Esophagus muscularis mucosa (tissue), 4 donors: ENCODE results near the gene TCAP. TPM values are rescaled to one million over a fixed set of nuclear protein-coding genes. Genes with fewer than 3 reads are reported as not detected.

ENCODE experiments used
- DNase-seq: peaks from one replicate; pipeline ENCODE4 v3.0.0-alpha.2; 2017; ENCODE audit errors: extremely low spot score
- H3K27ac ChIP-seq, 4 donors: fragments of 200-600 bp; sonication (generic); replicated peaks in 1 of 4; 1 replicate in 3 of 4; 2 replicates in 1 of 4; pipeline ENCODE4 v1.5.1; 2016 to 2019; ENCODE audit warnings: mild to moderate bottlenecking in 1 of 4
- H3K27me3 ChIP-seq, 4 donors: fragments of 200-600 bp; sonication (generic); one replicate each; pipeline versions ENCODE4 v1.5.1 to v1.6.0; 2016 to 2019
- H3K36me3 ChIP-seq, 4 donors: fragments of 200-600 bp; sonication (generic); one replicate each; pipeline ENCODE4 v1.5.1; 2016 to 2019
- H3K4me1 ChIP-seq, 4 donors: fragments of 200-600 bp; sonication (generic); one replicate each; pipeline ENCODE4 v1.5.1; 2016 to 2019
- H3K4me3 ChIP-seq, 4 donors: fragments of 200-600 bp; sonication (generic); 1 replicate in 2 of 4; 2 replicates in 2 of 4; pipeline ENCODE4 v1.5.1; 2016 to 2019; ENCODE audit warnings: mild to moderate bottlenecking in 4 of 4, moderate library complexity in 1 of 4
- H3K9me3 ChIP-seq, 4 donors: fragments of 200-600 bp; sonication (generic); 1 replicate in 3 of 4; 2 replicates in 1 of 4; pipeline ENCODE4 v1.5.1; 2016 to 2019
- CTCF ChIP-seq, 3 experiments: fragments of 200-600 bp in 2 of 3; fragments of 450-650 bp in 1 of 3; sonication (generic) in 2 of 3; IDR thresholded peaks; one replicate each; pipeline ENCODE4 v1.5.1; 2017 to 2019; ENCODE audit warnings: antibody characterized with exemption in 3 of 3, mild to moderate bottlenecking in 2 of 3, moderate library complexity in 1 of 3
- EP300 ChIP-seq: sonication (generic); formaldehyde crosslinking; IDR thresholded peaks from one replicate; pipeline ENCODE4 v1.6.1; 2017; ENCODE audit warnings: antibody characterized with exemption
- POLR2A ChIP-seq: fragments of 450-650 bp; IDR thresholded peaks from one replicate; pipeline ENCODE4 v1.6.1; 2017; ENCODE audit warnings: antibody characterized with exemption, moderate library complexity, mild to moderate bottlenecking, low read depth
- POLR2AphosphoS5 ChIP-seq, 2 donors: sonication (generic); formaldehyde crosslinking; IDR thresholded peaks; one replicate each; pipeline ENCODE4 v1.6.1; 2017; ENCODE audit warnings: antibody characterized with exemption in 2 of 2
- WGBS: methylation state at CpG from one replicate; pipeline ENCODE4 v1.1.5; 2018; 5-methylcytosine and 5-hydroxymethylcytosine counted together
- intact Hi-C: fragments of 100-400 bp; cut with DNase I; formaldehyde crosslinking; loops from one replicate; pipeline ENCODE4 v1.15.1; 2023
- total RNA-seq, 4 donors: library from RNA; depleted of rRNA; stranded (reverse); fragments of >200 nt; gene quantifications; one replicate each; pipeline versions ENCODE4 v1.1.0 to v1.2.1, GENCODE V29; 2016

Gene TCAP
- total RNA-seq, 4 donors from 2014 or later, result 0.99 to 2.1 (median 1.3) TPM

- no peak overlapping the region for H3K27ac ChIP-seq
- H3K27me3 ChIP-seq, result no peaks in the 10 kb centered on the region
- TF ChIP-seq CTCF (IDR thresholded peaks at IDR 0.05) (no peak), POLR2A (no peak), POLR2AphosphoS5 (IDR thresholded peaks at IDR 0.05) (no peak), EP300 (no peak)
- H3K4me1 ChIP-seq, result peaks cover 6 to 38% (median 30%) of the 10 kb centered on the region in 4 donors
- no peaks in the 10 kb centered on the region for H3K9me3 ChIP-seq
- WGBS, result 88% methylated on average over 5 of the region's 5 CpGs
- no peak for DNase-seq
- H3K4me3 ChIP-seq, result no peak overlapping the region
- H3K36me3 ChIP-seq, result peaks cover 0 to 10% (median 0%) of the 10 kb centered on the region in 4 donors
- intact Hi-C loops, result no loop called here
Observed at GRCh38 chr17:39647256-39647655, 17.9 kb upstream of the TCAP start.

DNA sequence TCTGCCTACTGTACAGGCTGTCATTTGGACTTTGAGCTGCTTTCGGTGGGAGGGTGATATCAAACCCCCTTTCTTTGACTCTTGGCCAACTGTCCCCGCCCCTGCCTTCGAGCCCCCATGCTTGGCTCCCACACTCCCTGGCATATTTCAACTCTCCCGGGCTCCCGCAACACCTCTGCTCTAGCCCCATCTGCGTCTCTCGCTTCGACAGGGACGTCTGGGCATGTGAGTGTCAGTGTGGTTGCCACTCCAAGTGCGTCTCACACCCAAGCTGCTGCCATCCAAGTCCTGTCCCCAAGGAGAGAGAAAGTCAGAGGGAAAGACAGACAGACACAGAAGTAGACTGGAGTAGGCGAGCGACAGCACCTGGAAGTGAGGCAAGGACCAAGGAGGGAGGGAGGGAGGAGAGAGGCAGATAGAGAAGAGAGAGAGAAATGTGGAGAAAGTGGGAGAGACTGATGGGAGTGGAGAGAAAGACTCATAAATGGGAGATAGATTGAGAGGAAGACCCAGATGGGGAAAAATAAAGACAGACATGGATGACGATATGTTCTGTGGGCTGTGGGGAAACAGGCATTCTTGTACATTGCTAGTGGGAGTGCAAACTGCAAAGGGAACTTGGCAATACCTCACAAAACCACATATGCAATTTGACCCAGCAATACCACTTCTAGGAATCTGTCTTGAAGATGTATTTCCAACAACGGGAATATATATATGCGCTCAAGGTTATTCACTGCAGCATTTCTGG, 16.4 kb upstream of the TCAP start:
- H3K36me3 ChIP-seq, result peaks cover 0 to 14% (median 0%) of the 10 kb centered on the region in 4 donors
- WGBS, result 86% methylated on average over 15 of the region's 15 CpGs
- H3K4me3 ChIP-seq, result no peak overlapping the region
- no peaks in the 10 kb centered on the region for H3K27me3 ChIP-seq
- no peak overlapping the region for H3K27ac ChIP-seq
- TF ChIP-seq EP300 (no peak), CTCF (IDR thresholded peaks at IDR 0.05) (no peak), POLR2A (no peak), POLR2AphosphoS5 (IDR thresholded peaks at IDR 0.05) (no peak)
- no peak for DNase-seq
- H3K4me1 ChIP-seq, result peaks cover 12 to 40% (median 32%) of the 10 kb centered on the region in 4 donors
- H3K9me3 ChIP-seq, result no peaks in the 10 kb centered on the region
- intact Hi-C loops, result no loop called here

- Histone ChIP-seq H3K36me3 (peaks cover 0 to 27% (median 3%) of the 10 kb centered on the region in 4 donors), H3K4me3 (no peak overlapping the region), H3K27ac (no peak overlapping the region), H3K9me3 (no peaks in the 10 kb centered on the region), H3K27me3 (no peaks in the 10 kb centered on the region), H3K4me1 (peaks cover 18 to 32% (median 31%) of the 10 kb centered on the region in 4 donors)
- no peak for DNase-seq
- 89% methylated on average over 11 of the region's 11 CpGs for WGBS
- TF ChIP-seq POLR2AphosphoS5 (IDR thresholded peaks at IDR 0.05), result no peak
- TF ChIP-seq EP300, result no peak
- no peak for TF ChIP-seq CTCF (IDR thresholded peaks at IDR 0.05)
- no peak for TF ChIP-seq POLR2A
- intact Hi-C loops, result no loop called here
Observed at GRCh38 chr17:39650121-39650579, 15.0 kb upstream of the TCAP start.

- no peak for DNase-seq
- no peaks in the 10 kb centered on the region for H3K27me3 ChIP-seq
- intact Hi-C loops, result no loop called here
- H3K9me3 ChIP-seq, result no peaks in the 10 kb centered on the region
- H3K4me1 ChIP-seq, result peaks cover 18 to 33% (median 29%) of the 10 kb centered on the region in 4 donors
- peaks cover 0 to 42% (median 15%) of the 10 kb centered on the region in 4 donors for H3K36me3 ChIP-seq
- H3K4me3 ChIP-seq, result no peak overlapping the region
- TF ChIP-seq CTCF (IDR thresholded peaks at IDR 0.05) (no peak), EP300 (no peak), POLR2A (no peak), POLR2AphosphoS5 (IDR thresholded peaks at IDR 0.05) (no peak)
- 70% methylated on average over 8 of the region's 8 CpGs for WGBS
- H3K27ac ChIP-seq, result peak overlapping the region in 3 of 4 donors; percentile 28 to 61 (median 35)
Observed at GRCh38 chr17:39651923-39652586, 13.1 kb upstream of the TCAP start.
